GM12878 (cell line): Measurements from ENCODE around the gene MSRB1.

ENCODE experiments used
- CTCF ChIP-seq, 3 experiments: IDR thresholded peaks in 2 of 3; conservative IDR thresholded peaks in 1 of 3; 2 replicates each; pipeline ENCODE4 v1.5.1; 2011; ENCODE audit warnings: low read depth in 3 of 3, low read length in 3 of 3, mild to moderate bottlenecking in 3 of 3, control low read depth in 2 of 3, moderate library complexity in 2 of 3, inconsistent platforms in 1 of 3, mixed read lengths in 1 of 3; ENCODE audit not compliant: control insufficient read depth in 2 of 3, insufficient read depth in 1 of 3; ENCODE audit errors: extremely low read depth in 1 of 3
- EZH2 ChIP-seq: IDR thresholded peaks from 2 replicates; pipeline ENCODE4 v1.6.1; 2012; ENCODE audit warnings: low read depth, mild to moderate bottlenecking, control low read depth, inconsistent platforms, low read length, borderline replicate concordance; ENCODE audit not compliant: control insufficient read depth
- NFYB ChIP-seq: IDR thresholded peaks from 2 replicates; pipeline ENCODE4 v1.6.1; 2011; ENCODE audit warnings: low read depth, mild to moderate bottlenecking, low read length, improper control_type of control experiment, moderate library complexity; ENCODE audit not compliant: insufficient read depth
- NR2C1 ChIP-seq: fragments of 450-650 bp; IDR thresholded peaks from 2 replicates; pipeline ENCODE4 v1.6.1; 2017; ENCODE audit warnings: antibody characterized with exemption, mild to moderate bottlenecking, moderate library complexity
- POLR2A ChIP-seq: IDR thresholded peaks from 2 replicates; pipeline ENCODE4 v1.6.1; 2011; ENCODE audit warnings: low read depth, mild to moderate bottlenecking, low read length
- REST ChIP-seq: IDR thresholded peaks from 2 replicates; pipeline ENCODE4 v1.6.1; 2012; ENCODE audit warnings: mild to moderate bottlenecking, low read depth, low read length
- TF ChIP-seq, protein P1 (sequence below): fragments of 450-650 bp; IDR thresholded peaks from 2 replicates; pipeline ENCODE4 v1.6.1; 2016; ENCODE audit warnings: mild to moderate bottlenecking, moderate library complexity, borderline replicate concordance

DNA sequence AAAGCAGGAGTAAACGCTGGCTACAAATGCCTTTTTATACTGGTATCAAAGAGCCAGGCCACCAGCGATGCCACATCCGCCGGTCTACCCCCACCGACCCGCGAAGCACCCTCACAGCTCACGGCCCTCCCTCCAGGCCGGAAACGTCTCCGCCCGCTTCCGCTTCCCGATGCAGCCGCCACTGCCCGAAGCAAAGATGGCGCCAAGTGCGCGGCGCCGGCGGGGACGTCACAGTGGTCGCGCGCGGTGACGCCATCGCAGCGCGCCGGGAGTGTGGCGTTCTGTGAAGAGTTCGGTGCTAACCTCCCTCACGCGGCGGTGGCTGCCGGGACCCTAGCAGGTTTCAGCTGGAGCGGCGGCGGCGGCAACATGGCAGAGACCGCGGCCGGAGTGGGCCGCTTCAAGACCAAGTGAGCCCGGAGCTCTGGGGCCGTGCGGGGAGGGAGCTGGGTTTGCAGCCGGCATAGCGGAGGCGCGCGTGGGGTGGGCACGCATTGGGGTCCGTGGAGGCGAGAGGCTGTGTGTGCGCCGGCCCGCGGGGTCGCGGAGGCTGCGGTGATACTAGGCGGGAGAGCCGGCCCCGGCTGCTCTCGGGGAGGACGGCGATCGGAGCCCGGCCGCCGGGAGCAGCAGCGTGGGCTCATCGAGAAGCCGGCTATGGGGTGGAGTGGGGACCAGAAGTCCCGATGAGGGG, 28.9 kb upstream of the MSRB1 start, which contains the start of gene TBL3:
- TF ChIP-seq POLR2A = peak; percentile 97
- TF ChIP-seq REST = no peak
- TF ChIP-seq EZH2 = no peak
- no peak for TF ChIP-seq CTCF (IDR thresholded peaks at IDR 0.05 in 2 of 3, conservative IDR thresholded peaks at IDR 0.05 in 1 of 3; ENCODE audit: control insufficient read depth in 2 of 3, extremely low read depth in 1 of 3, insufficient read depth in 1 of 3, low read depth in 3 of 3, low read length in 3 of 3)
- TF ChIP-seq, protein P1, sequence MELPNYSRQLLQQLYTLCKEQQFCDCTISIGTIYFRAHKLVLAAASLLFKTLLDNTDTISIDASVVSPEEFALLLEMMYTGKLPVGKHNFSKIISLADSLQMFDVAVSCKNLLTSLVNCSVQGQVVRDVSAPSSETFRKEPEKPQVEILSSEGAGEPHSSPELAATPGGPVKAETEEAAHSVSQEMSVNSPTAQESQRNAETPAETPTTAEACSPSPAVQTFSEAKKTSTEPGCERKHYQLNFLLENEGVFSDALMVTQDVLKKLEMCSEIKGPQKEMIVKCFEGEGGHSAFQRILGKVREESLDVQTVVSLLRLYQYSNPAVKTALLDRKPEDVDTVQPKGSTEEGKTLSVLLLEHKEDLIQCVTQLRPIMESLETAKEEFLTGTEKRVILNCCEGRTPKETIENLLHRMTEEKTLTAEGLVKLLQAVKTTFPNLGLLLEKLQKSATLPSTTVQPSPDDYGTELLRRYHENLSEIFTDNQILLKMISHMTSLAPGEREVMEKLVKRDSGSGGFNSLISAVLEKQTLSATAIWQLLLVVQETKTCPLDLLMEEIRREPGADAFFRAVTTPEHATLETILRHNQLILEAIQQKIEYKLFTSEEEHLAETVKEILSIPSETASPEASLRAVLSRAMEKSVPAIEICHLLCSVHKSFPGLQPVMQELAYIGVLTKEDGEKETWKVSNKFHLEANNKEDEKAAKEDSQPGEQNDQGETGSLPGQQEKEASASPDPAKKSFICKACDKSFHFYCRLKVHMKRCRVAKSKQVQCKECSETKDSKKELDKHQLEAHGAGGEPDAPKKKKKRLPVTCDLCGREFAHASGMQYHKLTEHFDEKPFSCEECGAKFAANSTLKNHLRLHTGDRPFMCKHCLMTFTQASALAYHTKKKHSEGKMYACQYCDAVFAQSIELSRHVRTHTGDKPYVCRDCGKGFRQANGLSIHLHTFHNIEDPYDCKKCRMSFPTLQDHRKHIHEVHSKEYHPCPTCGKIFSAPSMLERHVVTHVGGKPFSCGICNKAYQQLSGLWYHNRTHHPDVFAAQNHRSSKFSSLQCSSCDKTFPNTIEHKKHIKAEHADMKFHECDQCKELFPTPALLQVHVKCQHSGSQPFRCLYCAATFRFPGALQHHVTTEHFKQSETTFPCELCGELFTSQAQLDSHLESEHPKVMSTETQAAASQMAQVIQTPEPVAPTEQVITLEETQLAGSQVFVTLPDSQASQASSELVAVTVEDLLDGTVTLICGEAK = peak; percentile 93
- TF ChIP-seq NFYB = no peak
- TF ChIP-seq NR2C1 = peak; percentile 87
